Neural progenitor cell (in vitro differentiated cells): ENCODE measurements around the gene PLCB3. TPM values are rescaled to one million over a fixed set of nuclear protein-coding genes. Genes with fewer than 3 reads are reported as not detected.
A peak's percentile ranks its signal among the peaks of the same experiment; 100 is the strongest.

Source experiments
- DNase-seq: peaks from one replicate; pipeline ENCODE4 v3.0.0-alpha.2; 2016; ENCODE audit warnings: low spot score
- H2AFZ ChIP-seq: fragments of 200-600 bp; sonication (generic); replicated peaks from 2 replicates; pipeline ENCODE4 v1.6.1; 2016; ENCODE audit warnings: antibody characterized with exemption
- H3F3A ChIP-seq: fragments of 200-600 bp; sonication (generic); 2 replicates; pipeline ENCODE4 v1.6.1; 2016; ENCODE audit warnings: antibody characterized with exemption, low read depth
- H3K27ac ChIP-seq: fragments of 200-600 bp; sonication (generic); 2 replicates; pipeline ENCODE4 v1.5.1; 2016; ENCODE audit warnings: mild to moderate bottlenecking
- H3K27me3 ChIP-seq: fragments of 200-600 bp; sonication (generic); 2 replicates; pipeline ENCODE4 v1.6.1; 2016; ENCODE audit warnings: mild to moderate bottlenecking, moderate library complexity
- H3K36me3 ChIP-seq: fragments of 200-600 bp; sonication (generic); 2 replicates; pipeline ENCODE4 v1.5.1; 2016
- H3K4me1 ChIP-seq: fragments of 200-600 bp; sonication (generic); 2 replicates; pipeline ENCODE4 v1.6.1; 2016; ENCODE audit warnings: mixed run types
- H3K4me2 ChIP-seq: fragments of 200-600 bp; sonication (generic); 2 replicates; pipeline ENCODE4 v1.6.1; 2016
- H3K4me3 ChIP-seq: fragments of 200-600 bp; sonication (generic); 2 replicates; pipeline ENCODE4 v1.5.1; 2016
- H3K79me2 ChIP-seq: fragments of 200-600 bp; sonication (generic); 2 replicates; pipeline ENCODE4 v1.6.1; 2016; ENCODE audit warnings: low read depth
- H3K9ac ChIP-seq: fragments of 200-600 bp; sonication (generic); 2 replicates; pipeline ENCODE4 v1.6.1; 2016
- H3K9me3 ChIP-seq: fragments of 200-600 bp; sonication (generic); 2 replicates; pipeline ENCODE4 v1.5.1; 2016; ENCODE audit warnings: low read depth
- H4K20me1 ChIP-seq: fragments of 200-600 bp; sonication (generic); 2 replicates; pipeline ENCODE4 v1.6.1; 2016; ENCODE audit warnings: low read depth
- H3K27ac Mint-ChIP-seq: 3 replicates; pipeline ENCODE4 v1.8.0; 2021; ENCODE audit warnings: mixed read lengths
- H3K27me3 Mint-ChIP-seq: 2 replicates; pipeline ENCODE4 v1.8.0; 2022; ENCODE audit warnings: low read depth, mild to moderate bottlenecking, inconsistent platforms, moderate library complexity, mixed read lengths; ENCODE audit not compliant: insufficient read depth
- H3K36me3 Mint-ChIP-seq: 3 replicates; pipeline ENCODE4 v1.8.0; 2021; ENCODE audit warnings: mixed read lengths
- H3K4me1 Mint-ChIP-seq: 3 replicates; pipeline ENCODE4 v1.8.0; 2021; ENCODE audit warnings: mixed read lengths
- H3K4me3 Mint-ChIP-seq: 3 replicates; pipeline ENCODE4 v1.8.0; 2021; ENCODE audit warnings: mild to moderate bottlenecking, moderate library complexity, mixed read lengths
- H3K9me3 Mint-ChIP-seq: 3 replicates; pipeline ENCODE4 v1.8.0; 2020; ENCODE audit warnings: mixed read lengths
- CTCF ChIP-seq: fragments of 200-600 bp; sonication (generic); IDR thresholded peaks from 2 replicates; pipeline ENCODE4 v1.5.1; 2017; ENCODE audit warnings: antibody characterized with exemption, mild to moderate bottlenecking
- EZH2 ChIP-seq: fragments of 200-600 bp; sonication (generic); IDR thresholded peaks from 2 replicates; pipeline ENCODE4 v1.6.1; 2017; ENCODE audit warnings: antibody characterized with exemption, mild to moderate bottlenecking, moderate library complexity
- EZH2phosphoT487 ChIP-seq: fragments of 200-600 bp; sonication (generic); IDR thresholded peaks from 2 replicates; pipeline ENCODE4 v1.6.1; 2017; ENCODE audit warnings: antibody characterized with exemption
- total RNA-seq: library from RNA; depleted of rRNA; stranded (reverse); fragments of >200 nt; gene quantifications from 2 replicates; pipeline ENCODE4 v1.2.3, GENCODE V29; 2015; ENCODE audit warnings: low replicate concordance

Gene PLCB3
- 15.6 and 43.4 TPM in 2 replicates for total RNA-seq

- peaks cover 14% of the 10 kb centered on the region for H3K79me2 ChIP-seq
- H3K9me3 Mint-ChIP-seq = no peaks in the 10 kb centered on the region
- H3K9ac ChIP-seq = peak within 1 kb of the TSS; percentile 36
- H3K9me3 ChIP-seq = no peaks in the 10 kb centered on the region
- H3K4me2 ChIP-seq = peak within 1 kb of the TSS; percentile 92
- H2AFZ ChIP-seq = peak within 1 kb of the TSS; percentile 87
- peaks cover 25% of the 10 kb centered on the region for H4K20me1 ChIP-seq
- peaks cover 6% of the 10 kb centered on the region for H3K27me3 ChIP-seq
- H3K4me3 Mint-ChIP-seq = peak within 1 kb of the TSS; percentile 95
- H3K36me3 Mint-ChIP-seq = peaks cover 4% of the 10 kb centered on the region
- peak; percentile 83 for DNase-seq
- H3K4me1 Mint-ChIP-seq = peaks cover 45% of the 10 kb centered on the region
- H3K4me1 ChIP-seq = peaks cover 38% of the 10 kb centered on the region
- peaks cover 17% of the 10 kb centered on the region for H3K27me3 Mint-ChIP-seq
- peak within 1 kb of the TSS; percentile 80 for H3K4me3 ChIP-seq
- peaks cover 49% of the 10 kb centered on the region for H3F3A ChIP-seq
- H3K27ac Mint-ChIP-seq = peak within 1 kb of the TSS; percentile 76
- no peak within 1 kb of the TSS for H3K27ac ChIP-seq
- no peaks in the 10 kb centered on the region for H3K36me3 ChIP-seq
- TF ChIP-seq EZH2 (no peak), EZH2phosphoT487 (no peak), CTCF (peak; percentile 67)
These were observed at the start of gene PLCB3 for GRCh38 chr11:64251016-64251752. Gene PLCB3 (plus strand): TSS chr11:64251530. CDS start chr11:64251650, 120 bp downstream.

- Histone ChIP-seq H3K27ac (no peak overlapping the region), H2AFZ (no peak overlapping the region), H3K27me3 (no peaks in the 10 kb centered on the region), H3K4me1 (peaks cover 8% of the 10 kb centered on the region), H3F3A (peaks cover 45% of the 10 kb centered on the region), H3K79me2 (no peaks in the 10 kb centered on the region), H4K20me1 (peaks cover 61% of the 10 kb centered on the region), H3K9ac (no peak overlapping the region), H3K4me2 (no peak overlapping the region), H3K4me3 (no peak overlapping the region), H3K9me3 (no peaks in the 10 kb centered on the region), H3K36me3 (peaks cover 5% of the 10 kb centered on the region)
- H3K9me3 Mint-ChIP-seq = no peaks in the 10 kb centered on the region
- TF ChIP-seq CTCF = no peak
- no peak for TF ChIP-seq EZH2phosphoT487
- no peak for TF ChIP-seq EZH2
- peaks cover 12% of the 10 kb centered on the region for H3K4me1 Mint-ChIP-seq
- no peak overlapping the region for H3K27ac Mint-ChIP-seq
- no peak overlapping the region for H3K4me3 Mint-ChIP-seq
- no peak for DNase-seq
- peaks cover 45% of the 10 kb centered on the region for H3K36me3 Mint-ChIP-seq
- no peaks in the 10 kb centered on the region for H3K27me3 Mint-ChIP-seq
These were observed 49.8 kb upstream of the PLCB3 start for GRCh38 chr11:64201543-64201942.

GRCh38 chr11:64202992-64203391 lies 48.3 kb upstream of the PLCB3 start:
- Histone ChIP-seq H3F3A (peaks cover 40% of the 10 kb centered on the region), H3K36me3 (peaks cover 1% of the 10 kb centered on the region), H3K9ac (no peak overlapping the region), H3K9me3 (no peaks in the 10 kb centered on the region), H3K4me3 (no peak overlapping the region), H3K4me1 (peaks cover 8% of the 10 kb centered on the region), H4K20me1 (peaks cover 52% of the 10 kb centered on the region), H3K27ac (peak overlapping the region; percentile 78), H3K4me2 (peak overlapping the region; percentile 8), H3K27me3 (no peaks in the 10 kb centered on the region), H3K79me2 (no peaks in the 10 kb centered on the region), H2AFZ (no peak overlapping the region)
- peak; percentile 0 for DNase-seq
- H3K4me1 Mint-ChIP-seq = peaks cover 13% of the 10 kb centered on the region
- H3K27me3 Mint-ChIP-seq = no peaks in the 10 kb centered on the region
- no peak for TF ChIP-seq EZH2
- TF ChIP-seq CTCF = no peak
- no peak for TF ChIP-seq EZH2phosphoT487
- H3K4me3 Mint-ChIP-seq = no peak overlapping the region
- H3K9me3 Mint-ChIP-seq = no peaks in the 10 kb centered on the region
- H3K27ac Mint-ChIP-seq = peak overlapping the region; percentile 74
- peaks cover 36% of the 10 kb centered on the region for H3K36me3 Mint-ChIP-seq
